Testis (tissue), 2 donors: ENCODE measurements around the gene SERP2.

Experiments used
- CTCF ChIP-seq, 3 experiments: fragments of 450-650 bp in 2 of 3; fragments of 200-600 bp in 1 of 3; sonication (generic) in 1 of 3; IDR thresholded peaks; one replicate each; pipeline ENCODE4 v1.5.1; 2016 to 2019; ENCODE audit warnings: antibody characterized with exemption in 3 of 3, mild to moderate bottlenecking in 2 of 3, moderate library complexity in 1 of 3
- POLR2A ChIP-seq: fragments of 450-650 bp; IDR thresholded peaks from one replicate; pipeline ENCODE4 v1.6.1; 2017; ENCODE audit warnings: antibody characterized with exemption, mild to moderate bottlenecking, moderate library complexity

- TF ChIP-seq CTCF (IDR thresholded peaks at IDR 0.05) (no peak), POLR2A (no peak)
Observed at GRCh38 chr13:44404261-44405132, 30.9 kb downstream of the SERP2 start.
